Measurements from ENCODE around the gene KCNQ1.

Gene KCNQ1

DNA sequence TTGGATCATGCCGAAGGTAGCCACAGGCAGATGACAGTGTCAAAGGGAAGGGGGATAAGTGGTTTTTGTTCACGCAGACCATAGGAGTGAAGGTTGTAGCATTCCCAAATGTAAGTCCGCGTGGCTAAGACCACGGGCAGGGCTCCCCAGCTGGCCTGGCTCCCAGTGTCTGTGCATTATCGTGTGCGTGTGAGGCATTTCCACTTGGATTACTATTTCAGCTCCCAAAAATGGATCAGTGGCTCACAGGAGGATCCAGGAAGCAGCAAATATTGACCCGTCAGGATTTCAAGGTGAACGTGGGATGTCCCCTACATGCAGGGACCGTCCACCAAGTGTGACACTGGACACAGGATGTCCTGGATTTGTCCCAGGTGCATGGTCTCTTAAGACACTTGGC is 430.2 kb downstream of the KCNQ1 start:
- Histone ChIP-seq H3K36me3 (ENCODE audit: low read length) (no peaks in the 10 kb centered on the region), H3K4me2 (ENCODE audit: low read depth, low read length, poor library complexity, severe bottlenecking) (no peak overlapping the region), H3F3A (ENCODE audit: insufficient read depth) (no peaks in the 10 kb centered on the region), H4K20me1 (ENCODE audit: low read depth, low read length) (no peaks in the 10 kb centered on the region), H3K79me2 (ENCODE audit: insufficient read depth, low read length) (no peaks in the 10 kb centered on the region), H3K9me3 (ENCODE audit: insufficient read depth, low read length) (no peaks in the 10 kb centered on the region), H3K4me3 (ENCODE audit: insufficient read depth, low read length, poor library complexity, severe bottlenecking) (no peak overlapping the region), H3K27me3 (ENCODE audit: low read length) (no peaks in the 10 kb centered on the region), H3K9ac (ENCODE audit: low read length) (no peak overlapping the region), H3K9me2 (replicated peaks; ENCODE audit: insufficient read depth, low read length) (no peaks in the 10 kb centered on the region), H2AFZ (ENCODE audit: low read depth, low read length, severe bottlenecking) (no peak overlapping the region), H3K27ac (ENCODE audit: low read depth, low read length) (no peak overlapping the region)
- TF ChIP-seq, protein P1, sequence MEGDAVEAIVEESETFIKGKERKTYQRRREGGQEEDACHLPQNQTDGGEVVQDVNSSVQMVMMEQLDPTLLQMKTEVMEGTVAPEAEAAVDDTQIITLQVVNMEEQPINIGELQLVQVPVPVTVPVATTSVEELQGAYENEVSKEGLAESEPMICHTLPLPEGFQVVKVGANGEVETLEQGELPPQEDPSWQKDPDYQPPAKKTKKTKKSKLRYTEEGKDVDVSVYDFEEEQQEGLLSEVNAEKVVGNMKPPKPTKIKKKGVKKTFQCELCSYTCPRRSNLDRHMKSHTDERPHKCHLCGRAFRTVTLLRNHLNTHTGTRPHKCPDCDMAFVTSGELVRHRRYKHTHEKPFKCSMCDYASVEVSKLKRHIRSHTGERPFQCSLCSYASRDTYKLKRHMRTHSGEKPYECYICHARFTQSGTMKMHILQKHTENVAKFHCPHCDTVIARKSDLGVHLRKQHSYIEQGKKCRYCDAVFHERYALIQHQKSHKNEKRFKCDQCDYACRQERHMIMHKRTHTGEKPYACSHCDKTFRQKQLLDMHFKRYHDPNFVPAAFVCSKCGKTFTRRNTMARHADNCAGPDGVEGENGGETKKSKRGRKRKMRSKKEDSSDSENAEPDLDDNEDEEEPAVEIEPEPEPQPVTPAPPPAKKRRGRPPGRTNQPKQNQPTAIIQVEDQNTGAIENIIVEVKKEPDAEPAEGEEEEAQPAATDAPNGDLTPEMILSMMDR (IDR thresholded peaks at IDR 0.05; ENCODE audit: insufficient read depth, low read length, poor library complexity, severe bottlenecking): no peak
- no peak for TF ChIP-seq EZH2phosphoT487 (conservative IDR thresholded peaks at IDR 0.05; ENCODE audit: low read length)

DNA sequence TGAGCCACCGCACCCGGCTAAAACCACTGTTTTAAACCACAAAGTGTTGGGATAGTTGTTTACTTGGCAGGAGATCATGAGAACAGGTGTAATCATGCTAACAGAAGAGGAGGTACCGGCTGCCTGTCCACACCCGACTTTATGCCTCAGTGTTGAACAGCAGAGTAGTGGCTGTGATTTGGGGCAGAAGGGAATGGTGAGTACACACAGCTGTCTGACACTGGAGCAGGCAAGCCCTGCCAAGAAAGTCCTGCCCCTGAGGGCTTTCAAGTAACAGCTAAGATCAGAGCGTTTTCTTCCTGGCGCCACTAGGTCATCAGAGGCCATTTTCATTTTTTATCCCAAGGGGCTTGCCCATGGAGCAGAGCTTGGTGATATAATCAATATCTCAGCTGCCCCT is 432.7 kb downstream of the KCNQ1 start:
- H3F3A ChIP-seq (ENCODE audit: insufficient read depth): no peaks in the 10 kb centered on the region
- no peak overlapping the region for H3K27ac ChIP-seq (ENCODE audit: low read depth, low read length)
- no peaks in the 10 kb centered on the region for H3K79me2 ChIP-seq (ENCODE audit: insufficient read depth, low read length)
- H3K27me3 ChIP-seq (ENCODE audit: low read length): no peaks in the 10 kb centered on the region
- H3K9me2 ChIP-seq (replicated peaks; ENCODE audit: insufficient read depth, low read length): no peaks in the 10 kb centered on the region
- H3K9me3 ChIP-seq (ENCODE audit: insufficient read depth, low read length): no peaks in the 10 kb centered on the region
- H3K4me3 ChIP-seq (ENCODE audit: insufficient read depth, low read length, poor library complexity, severe bottlenecking): no peak overlapping the region
- H4K20me1 ChIP-seq (ENCODE audit: low read depth, low read length): no peaks in the 10 kb centered on the region
- H3K4me2 ChIP-seq (ENCODE audit: low read depth, low read length, poor library complexity, severe bottlenecking): no peak overlapping the region
- H2AFZ ChIP-seq (ENCODE audit: low read depth, low read length, severe bottlenecking): no peak overlapping the region
- no peaks in the 10 kb centered on the region for H3K36me3 ChIP-seq (ENCODE audit: low read length)
- no peak for TF ChIP-seq EZH2phosphoT487 (conservative IDR thresholded peaks at IDR 0.05; ENCODE audit: low read length)
- TF ChIP-seq, protein P1 (IDR thresholded peaks at IDR 0.05; ENCODE audit: insufficient read depth, low read length, poor library complexity, severe bottlenecking): no peak
- H3K9ac ChIP-seq (ENCODE audit: low read length): no peak overlapping the region

DNA sequence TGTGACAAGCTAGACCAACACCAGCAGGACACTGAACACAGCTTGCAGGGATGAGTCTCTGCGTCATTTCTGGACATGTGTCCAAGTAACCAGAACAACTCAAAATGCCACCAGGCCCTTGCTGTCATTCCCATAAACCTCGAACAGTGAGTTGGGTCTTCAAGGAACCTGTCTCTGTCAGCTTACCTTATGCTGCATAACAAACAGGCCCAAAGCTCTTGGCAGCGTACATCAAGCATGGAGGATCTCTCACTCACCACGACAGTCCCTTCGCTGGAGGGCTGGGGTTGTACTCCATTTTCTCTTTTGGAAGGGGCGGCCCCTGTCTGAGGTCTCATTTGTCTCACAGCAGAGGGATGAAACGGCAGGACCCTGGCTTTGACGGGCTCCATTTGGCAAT is 434.0 kb downstream of the KCNQ1 start:
- Histone ChIP-seq H3K36me3 (ENCODE audit: low read length) (no peaks in the 10 kb centered on the region), H3K79me2 (ENCODE audit: insufficient read depth, low read length) (no peaks in the 10 kb centered on the region), H3K9ac (ENCODE audit: low read length) (no peak overlapping the region), H3F3A (ENCODE audit: insufficient read depth) (no peaks in the 10 kb centered on the region), H3K27me3 (ENCODE audit: low read length) (no peaks in the 10 kb centered on the region), H3K9me3 (ENCODE audit: insufficient read depth, low read length) (no peaks in the 10 kb centered on the region), H3K27ac (ENCODE audit: low read depth, low read length) (no peak overlapping the region), H3K4me2 (ENCODE audit: low read depth, low read length, poor library complexity, severe bottlenecking) (no peak overlapping the region), H2AFZ (ENCODE audit: low read depth, low read length, severe bottlenecking) (no peak overlapping the region), H4K20me1 (ENCODE audit: low read depth, low read length) (no peaks in the 10 kb centered on the region), H3K4me3 (ENCODE audit: insufficient read depth, low read length, poor library complexity, severe bottlenecking) (no peak overlapping the region), H3K9me2 (replicated peaks; ENCODE audit: insufficient read depth, low read length) (no peaks in the 10 kb centered on the region)
- TF ChIP-seq, protein P1 (IDR thresholded peaks at IDR 0.05; ENCODE audit: insufficient read depth, low read length, poor library complexity, severe bottlenecking): no peak
- no peak for TF ChIP-seq EZH2phosphoT487 (conservative IDR thresholded peaks at IDR 0.05; ENCODE audit: low read length)
